GM23338 (cell line): ENCODE results near the gene PHC2. TPM values are rescaled to one million over a fixed set of nuclear protein-coding genes. Genes with fewer than 3 reads are reported as not detected.

Experiments
- ATAC-seq: fragments of 200-7000 bp; cut with Tn5 transposase; 3 replicates; pipeline ENCODE4 v1.9.1; 2020
- DNase-seq: peaks from one replicate; pipeline ENCODE4 v3.0.0-alpha.2; 2015; ENCODE audit warnings: low spot score
- H2AFZ ChIP-seq: fragments of 200-600 bp; sonication (generic); 2 replicates; pipeline ENCODE4 v1.8.0; 2016; ENCODE audit warnings: antibody characterized with exemption, mild to moderate bottlenecking, moderate library complexity
- H3F3A ChIP-seq: fragments of 200-600 bp; sonication (generic); replicated peaks from 2 replicates; pipeline ENCODE4 v1.8.0; 2017; ENCODE audit warnings: antibody characterized with exemption, mixed run types, low read depth
- H3K27ac ChIP-seq: fragments of 200-600 bp; sonication (generic); 2 replicates; pipeline ENCODE4 v1.6.1; 2016; ENCODE audit warnings: low read depth
- H3K27me3 ChIP-seq: fragments of 200-600 bp; sonication (generic); 2 replicates; pipeline ENCODE4 v1.8.0; 2016; ENCODE audit warnings: mild to moderate bottlenecking, mixed run types, moderate library complexity; ENCODE audit not compliant: insufficient read depth
- H3K36me3 ChIP-seq: fragments of 200-600 bp; sonication (generic); 2 replicates; pipeline ENCODE4 v1.8.0; 2016; ENCODE audit warnings: mild to moderate bottlenecking; ENCODE audit not compliant: insufficient read depth
- H3K4me1 ChIP-seq: fragments of 200-600 bp; sonication (generic); 2 replicates; pipeline ENCODE4 v1.8.0; 2016; ENCODE audit warnings: mild to moderate bottlenecking, moderate library complexity; ENCODE audit not compliant: insufficient read depth
- H3K4me2 ChIP-seq: fragments of 200-600 bp; sonication (generic); 2 replicates; pipeline ENCODE4 v1.7.1; 2017; ENCODE audit warnings: mixed run types
- H3K4me3 ChIP-seq: fragments of 200-600 bp; sonication (generic); 2 replicates; pipeline ENCODE4 v1.6.1; 2016; ENCODE audit warnings: mixed run types
- H3K79me2 ChIP-seq: fragments of 200-600 bp; sonication (generic); replicated peaks from 2 replicates; pipeline ENCODE4 v1.8.0; 2017; ENCODE audit warnings: mild to moderate bottlenecking; ENCODE audit not compliant: insufficient read depth
- H3K9me2 ChIP-seq: fragments of 200-600 bp; sonication (generic); 2 replicates; pipeline ENCODE4 v1.8.0; 2017; ENCODE audit not compliant: insufficient read depth
- H4K20me1 ChIP-seq: fragments of 200-600 bp; sonication (generic); replicated peaks from 2 replicates; pipeline ENCODE4 v1.8.0; 2017; ENCODE audit warnings: mild to moderate bottlenecking; ENCODE audit not compliant: insufficient read depth
- H3K27ac Mint-ChIP-seq: 2 replicates; pipeline ENCODE4 v1.8.0; 2020; ENCODE audit warnings: inconsistent platforms, mild to moderate bottlenecking, moderate library complexity, mixed read lengths
- H3K27me3 Mint-ChIP-seq: 3 replicates; pipeline ENCODE4 v1.8.0; 2022; ENCODE audit warnings: low read depth, mild to moderate bottlenecking, moderate library complexity, mixed read lengths, inconsistent platforms; ENCODE audit not compliant: insufficient read depth, poor library complexity
- H3K36me3 Mint-ChIP-seq: 3 replicates; pipeline ENCODE4 v1.8.0; 2021; ENCODE audit warnings: low read depth, mild to moderate bottlenecking, inconsistent platforms, moderate library complexity, mixed read lengths
- H3K4me1 Mint-ChIP-seq: 3 replicates; pipeline ENCODE4 v1.8.0; 2020; ENCODE audit warnings: mild to moderate bottlenecking, inconsistent platforms, mixed read lengths
- H3K4me3 Mint-ChIP-seq: 3 replicates; pipeline ENCODE4 v1.8.0; 2021; ENCODE audit warnings: moderate library complexity, mild to moderate bottlenecking, inconsistent platforms, mixed read lengths
- H3K9me3 Mint-ChIP-seq: 3 replicates; pipeline ENCODE4 v1.8.0; 2020; ENCODE audit warnings: moderate library complexity, mild to moderate bottlenecking, inconsistent platforms, mixed read lengths
- CREB1 ChIP-seq: fragments of 250-450 bp; sonication (Bioruptor Pico); IDR thresholded peaks from 2 replicates; pipeline ENCODE4 v1.5.0; 2020; ENCODE audit warnings: low read depth, mild to moderate bottlenecking, moderate library complexity
- CTCF ChIP-seq, 2 experiments: fragments of 200-600 bp in 1 of 2; sonication (generic) in 1 of 2; conservative IDR thresholded peaks; 2 replicates each; pipeline versions ENCODE4 v1.5.1 to v1.6.1; 2016 to 2017; ENCODE audit warnings: antibody characterized with exemption in 2 of 2, low read depth in 2 of 2, mild to moderate bottlenecking in 2 of 2, moderate library complexity in 1 of 2
- EZH2 ChIP-seq: fragments of 200-600 bp; sonication (generic); IDR thresholded peaks from one replicate; pipeline ENCODE4 v1.8.0; 2017; ENCODE audit warnings: antibody characterized with exemption, mild to moderate bottlenecking, low read depth; ENCODE audit not compliant: unreplicated experiment
- EZH2phosphoT487 ChIP-seq: fragments of 200-600 bp; sonication (generic); IDR thresholded peaks from one replicate; pipeline ENCODE4 v1.8.1; 2018; ENCODE audit warnings: antibody characterized with exemption; ENCODE audit not compliant: unreplicated experiment
- JUNB ChIP-seq: IDR thresholded peaks from one replicate; pipeline ENCODE4 v1.6.1; 2016; ENCODE audit warnings: antibody characterized with exemption; ENCODE audit not compliant: unreplicated experiment
- NANOG ChIP-seq: IDR thresholded peaks from 2 replicates; pipeline ENCODE4 v1.6.1; 2016; ENCODE audit warnings: antibody characterized with exemption, borderline replicate concordance
- STAT1 ChIP-seq: IDR thresholded peaks from one replicate; pipeline ENCODE4 v1.6.1; 2016; ENCODE audit warnings: antibody characterized with exemption; ENCODE audit not compliant: unreplicated experiment
- ZNF114 ChIP-seq: fragments of 250-450 bp; sonication (Bioruptor Pico); IDR thresholded peaks from 2 replicates; pipeline ENCODE4 v1.5.0; 2020; ENCODE audit warnings: mild to moderate bottlenecking, moderate library complexity
- polyA plus RNA-seq: library from polyadenylated mRNA; unstranded; fragments of >200 nt; fragmentation: Nextera tagmentation; extraction: Ambion mirVana; gene quantifications from 2 replicates; pipeline ENCODE4 v1.2.1, GENCODE V29; 2016
- total RNA-seq: library from RNA; depleted of rRNA; stranded (reverse); fragments of >200 nt; shearing (Covaris generic); gene quantifications from 2 replicates; pipeline ENCODE4 v1.2.3, GENCODE V29; 2014
- TF ChIP-seq, protein P1 (sequence below): fragments of 250-450 bp; sonication (Bioruptor Pico); IDR thresholded peaks from 2 replicates; pipeline ENCODE4 v1.5.0; 2020; ENCODE audit warnings: mild to moderate bottlenecking, moderate library complexity
- TF ChIP-seq, protein P2 (sequence below): IDR thresholded peaks from one replicate; pipeline ENCODE4 v1.6.1; 2018; ENCODE audit warnings: antibody characterized with exemption; ENCODE audit not compliant: unreplicated experiment
- TF ChIP-seq, protein P3 (sequence below): IDR thresholded peaks from 2 replicates; pipeline ENCODE4 v1.6.1; 2016; ENCODE audit warnings: antibody characterized with exemption

PHC2 gene
- total and polyA plus RNA-seq, 2 experiments from 2014 or later = 1.7 to 7.3 TPM

- no peak for DNase-seq
Observed at GRCh38 chr1:33418811-33419210, 12.1 kb downstream of the PHC2 start.

More at GRCh38 chr1:33418811-33419210, 12.1 kb downstream of the PHC2 start:
- Histone ChIP-seq H3K9me2 (peaks cover 5% of the 10 kb centered on the region; the same call in 1 of the 2 replicates), H4K20me1 (no peaks in the 10 kb centered on the region), H3K4me3 (no peak overlapping the region), H3K4me1 (0 out of 2 replicates have a peak, but pooled peaks cover 8% of the 10 kb centered on the region), H2AFZ (no peak overlapping the region), H3K79me2 (no peaks in the 10 kb centered on the region), H3K27ac (no peak overlapping the region), H3K36me3 (no peaks in the 10 kb centered on the region; the same call in 1 of the 2 replicates), H3F3A (no peaks in the 10 kb centered on the region), H3K27me3 (no peaks in the 10 kb centered on the region), H3K4me2 (no peak overlapping the region)
- H3K27me3 Mint-ChIP-seq = peaks cover 2% of the 10 kb centered on the region
- peaks cover 18% of the 10 kb centered on the region for H3K9me3 Mint-ChIP-seq
- H3K36me3 Mint-ChIP-seq = peaks cover 4% of the 10 kb centered on the region
- H3K27ac Mint-ChIP-seq = no peak overlapping the region
- peaks cover 11% of the 10 kb centered on the region; the same call in 2 of the 3 replicates for H3K4me1 Mint-ChIP-seq
- no peak overlapping the region for H3K4me3 Mint-ChIP-seq
- no peak for TF ChIP-seq JUNB
- TF ChIP-seq STAT1 = no peak
- no peak for TF ChIP-seq EZH2phosphoT487
- no peak for TF ChIP-seq NANOG
- TF ChIP-seq EZH2 = no peak
- no peak for TF ChIP-seq ZNF114 (CRISPR knock-in tag)
- TF ChIP-seq, protein P1, sequence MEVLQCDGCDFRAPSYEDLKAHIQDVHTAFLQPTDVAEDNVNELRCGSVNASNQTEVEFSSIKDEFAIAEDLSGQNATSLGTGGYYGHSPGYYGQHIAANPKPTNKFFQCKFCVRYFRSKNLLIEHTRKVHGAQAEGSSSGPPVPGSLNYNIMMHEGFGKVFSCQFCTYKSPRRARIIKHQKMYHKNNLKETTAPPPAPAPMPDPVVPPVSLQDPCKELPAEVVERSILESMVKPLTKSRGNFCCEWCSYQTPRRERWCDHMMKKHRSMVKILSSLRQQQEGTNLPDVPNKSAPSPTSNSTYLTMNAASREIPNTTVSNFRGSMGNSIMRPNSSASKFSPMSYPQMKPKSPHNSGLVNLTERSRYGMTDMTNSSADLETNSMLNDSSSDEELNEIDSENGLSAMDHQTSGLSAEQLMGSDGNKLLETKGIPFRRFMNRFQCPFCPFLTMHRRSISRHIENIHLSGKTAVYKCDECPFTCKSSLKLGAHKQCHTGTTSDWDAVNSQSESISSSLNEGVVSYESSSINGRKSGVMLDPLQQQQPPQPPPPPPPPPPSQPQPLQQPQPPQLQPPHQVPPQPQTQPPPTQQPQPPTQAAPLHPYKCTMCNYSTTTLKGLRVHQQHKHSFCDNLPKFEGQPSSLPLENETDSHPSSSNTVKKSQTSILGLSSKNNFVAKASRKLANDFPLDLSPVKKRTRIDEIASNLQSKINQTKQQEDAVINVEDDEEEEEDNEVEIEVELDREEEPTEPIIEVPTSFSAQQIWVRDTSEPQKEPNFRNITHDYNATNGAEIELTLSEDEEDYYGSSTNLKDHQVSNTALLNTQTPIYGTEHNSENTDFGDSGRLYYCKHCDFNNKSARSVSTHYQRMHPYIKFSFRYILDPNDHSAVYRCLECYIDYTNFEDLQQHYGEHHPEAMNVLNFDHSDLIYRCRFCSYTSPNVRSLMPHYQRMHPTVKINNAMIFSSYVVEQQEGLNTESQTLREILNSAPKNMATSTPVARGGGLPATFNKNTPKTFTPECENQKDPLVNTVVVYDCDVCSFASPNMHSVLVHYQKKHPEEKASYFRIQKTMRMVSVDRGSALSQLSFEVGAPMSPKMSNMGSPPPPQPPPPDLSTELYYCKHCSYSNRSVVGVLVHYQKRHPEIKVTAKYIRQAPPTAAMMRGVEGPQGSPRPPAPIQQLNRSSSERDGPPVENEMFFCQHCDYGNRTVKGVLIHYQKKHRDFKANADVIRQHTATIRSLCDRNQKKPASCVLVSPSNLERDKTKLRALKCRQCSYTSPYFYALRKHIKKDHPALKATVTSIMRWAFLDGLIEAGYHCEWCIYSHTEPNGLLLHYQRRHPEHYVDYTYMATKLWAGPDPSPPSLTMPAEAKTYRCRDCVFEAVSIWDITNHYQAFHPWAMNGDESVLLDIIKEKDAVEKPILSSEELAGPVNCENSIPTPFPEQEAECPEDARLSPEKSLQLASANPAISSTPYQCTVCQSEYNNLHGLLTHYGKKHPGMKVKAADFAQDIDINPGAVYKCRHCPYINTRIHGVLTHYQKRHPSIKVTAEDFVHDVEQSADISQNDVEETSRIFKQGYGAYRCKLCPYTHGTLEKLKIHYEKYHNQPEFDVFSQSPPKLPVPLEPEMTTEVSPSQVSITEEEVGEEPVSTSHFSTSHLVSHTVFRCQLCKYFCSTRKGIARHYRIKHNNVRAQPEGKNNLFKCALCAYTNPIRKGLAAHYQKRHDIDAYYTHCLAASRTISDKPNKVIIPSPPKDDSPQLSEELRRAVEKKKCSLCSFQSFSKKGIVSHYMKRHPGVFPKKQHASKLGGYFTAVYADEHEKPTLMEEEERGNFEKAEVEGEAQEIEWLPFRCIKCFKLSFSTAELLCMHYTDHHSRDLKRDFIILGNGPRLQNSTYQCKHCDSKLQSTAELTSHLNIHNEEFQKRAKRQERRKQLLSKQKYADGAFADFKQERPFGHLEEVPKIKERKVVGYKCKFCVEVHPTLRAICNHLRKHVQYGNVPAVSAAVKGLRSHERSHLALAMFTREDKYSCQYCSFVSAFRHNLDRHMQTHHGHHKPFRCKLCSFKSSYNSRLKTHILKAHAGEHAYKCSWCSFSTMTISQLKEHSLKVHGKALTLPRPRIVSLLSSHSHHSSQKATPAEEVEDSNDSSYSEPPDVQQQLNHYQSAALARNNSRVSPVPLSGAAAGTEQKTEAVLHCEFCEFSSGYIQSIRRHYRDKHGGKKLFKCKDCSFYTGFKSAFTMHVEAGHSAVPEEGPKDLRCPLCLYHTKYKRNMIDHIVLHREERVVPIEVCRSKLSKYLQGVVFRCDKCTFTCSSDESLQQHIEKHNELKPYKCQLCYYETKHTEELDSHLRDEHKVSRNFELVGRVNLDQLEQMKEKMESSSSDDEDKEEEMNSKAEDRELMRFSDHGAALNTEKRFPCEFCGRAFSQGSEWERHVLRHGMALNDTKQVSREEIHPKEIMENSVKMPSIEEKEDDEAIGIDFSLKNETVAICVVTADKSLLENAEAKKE (CRISPR knock-in tag) = no peak
- no peak for TF ChIP-seq CTCF (conservative IDR thresholded peaks at IDR 0.05; ENCODE audit: low read depth in 2 of 2)
- TF ChIP-seq, protein P2, sequence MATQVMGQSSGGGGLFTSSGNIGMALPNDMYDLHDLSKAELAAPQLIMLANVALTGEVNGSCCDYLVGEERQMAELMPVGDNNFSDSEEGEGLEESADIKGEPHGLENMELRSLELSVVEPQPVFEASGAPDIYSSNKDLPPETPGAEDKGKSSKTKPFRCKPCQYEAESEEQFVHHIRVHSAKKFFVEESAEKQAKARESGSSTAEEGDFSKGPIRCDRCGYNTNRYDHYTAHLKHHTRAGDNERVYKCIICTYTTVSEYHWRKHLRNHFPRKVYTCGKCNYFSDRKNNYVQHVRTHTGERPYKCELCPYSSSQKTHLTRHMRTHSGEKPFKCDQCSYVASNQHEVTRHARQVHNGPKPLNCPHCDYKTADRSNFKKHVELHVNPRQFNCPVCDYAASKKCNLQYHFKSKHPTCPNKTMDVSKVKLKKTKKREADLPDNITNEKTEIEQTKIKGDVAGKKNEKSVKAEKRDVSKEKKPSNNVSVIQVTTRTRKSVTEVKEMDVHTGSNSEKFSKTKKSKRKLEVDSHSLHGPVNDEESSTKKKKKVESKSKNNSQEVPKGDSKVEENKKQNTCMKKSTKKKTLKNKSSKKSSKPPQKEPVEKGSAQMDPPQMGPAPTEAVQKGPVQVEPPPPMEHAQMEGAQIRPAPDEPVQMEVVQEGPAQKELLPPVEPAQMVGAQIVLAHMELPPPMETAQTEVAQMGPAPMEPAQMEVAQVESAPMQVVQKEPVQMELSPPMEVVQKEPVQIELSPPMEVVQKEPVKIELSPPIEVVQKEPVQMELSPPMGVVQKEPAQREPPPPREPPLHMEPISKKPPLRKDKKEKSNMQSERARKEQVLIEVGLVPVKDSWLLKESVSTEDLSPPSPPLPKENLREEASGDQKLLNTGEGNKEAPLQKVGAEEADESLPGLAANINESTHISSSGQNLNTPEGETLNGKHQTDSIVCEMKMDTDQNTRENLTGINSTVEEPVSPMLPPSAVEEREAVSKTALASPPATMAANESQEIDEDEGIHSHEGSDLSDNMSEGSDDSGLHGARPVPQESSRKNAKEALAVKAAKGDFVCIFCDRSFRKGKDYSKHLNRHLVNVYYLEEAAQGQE = no peak
- TF ChIP-seq CREB1 (CRISPR knock-in tag) = no peak
- TF ChIP-seq, protein P3, sequence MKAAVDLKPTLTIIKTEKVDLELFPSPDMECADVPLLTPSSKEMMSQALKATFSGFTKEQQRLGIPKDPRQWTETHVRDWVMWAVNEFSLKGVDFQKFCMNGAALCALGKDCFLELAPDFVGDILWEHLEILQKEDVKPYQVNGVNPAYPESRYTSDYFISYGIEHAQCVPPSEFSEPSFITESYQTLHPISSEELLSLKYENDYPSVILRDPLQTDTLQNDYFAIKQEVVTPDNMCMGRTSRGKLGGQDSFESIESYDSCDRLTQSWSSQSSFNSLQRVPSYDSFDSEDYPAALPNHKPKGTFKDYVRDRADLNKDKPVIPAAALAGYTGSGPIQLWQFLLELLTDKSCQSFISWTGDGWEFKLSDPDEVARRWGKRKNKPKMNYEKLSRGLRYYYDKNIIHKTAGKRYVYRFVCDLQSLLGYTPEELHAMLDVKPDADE = no peak
- ATAC-seq = no peak
